Uterus (tissue), 2 donors: ENCODE results near the gene KIF17.

Experiments
- CTCF ChIP-seq, 4 experiments: fragments of 200-600 bp in 2 of 4; fragments of 450-650 bp in 2 of 4; sonication (generic) in 2 of 4; IDR thresholded peaks; one replicate each; pipeline ENCODE4 v1.5.1; 2016 to 2019; ENCODE audit warnings: antibody characterized with exemption in 4 of 4, mild to moderate bottlenecking in 2 of 4, moderate library complexity in 1 of 4
- POLR2A ChIP-seq, 2 donors: fragments of 450-650 bp; IDR thresholded peaks; one replicate each; pipeline ENCODE4 v1.6.1; 2016; ENCODE audit warnings: antibody characterized with exemption in 2 of 2, mild to moderate bottlenecking in 1 of 2, moderate library complexity in 1 of 2

- TF ChIP-seq POLR2A (IDR thresholded peaks at IDR 0.05) (no peak), CTCF (IDR thresholded peaks at IDR 0.05) (peak in 1 of 4 experiments; percentile 0)
These were observed 83.7 kb downstream of the KIF17 start for GRCh38 chr1:20634065-20634593.
